ENCODE measurements around the gene PRKAG2.

The PRKAG2 gene

GRCh38 chr7:151590850-151591771, 285.8 kb downstream of the PRKAG2 start:
- TF ChIP-seq, protein P1, sequence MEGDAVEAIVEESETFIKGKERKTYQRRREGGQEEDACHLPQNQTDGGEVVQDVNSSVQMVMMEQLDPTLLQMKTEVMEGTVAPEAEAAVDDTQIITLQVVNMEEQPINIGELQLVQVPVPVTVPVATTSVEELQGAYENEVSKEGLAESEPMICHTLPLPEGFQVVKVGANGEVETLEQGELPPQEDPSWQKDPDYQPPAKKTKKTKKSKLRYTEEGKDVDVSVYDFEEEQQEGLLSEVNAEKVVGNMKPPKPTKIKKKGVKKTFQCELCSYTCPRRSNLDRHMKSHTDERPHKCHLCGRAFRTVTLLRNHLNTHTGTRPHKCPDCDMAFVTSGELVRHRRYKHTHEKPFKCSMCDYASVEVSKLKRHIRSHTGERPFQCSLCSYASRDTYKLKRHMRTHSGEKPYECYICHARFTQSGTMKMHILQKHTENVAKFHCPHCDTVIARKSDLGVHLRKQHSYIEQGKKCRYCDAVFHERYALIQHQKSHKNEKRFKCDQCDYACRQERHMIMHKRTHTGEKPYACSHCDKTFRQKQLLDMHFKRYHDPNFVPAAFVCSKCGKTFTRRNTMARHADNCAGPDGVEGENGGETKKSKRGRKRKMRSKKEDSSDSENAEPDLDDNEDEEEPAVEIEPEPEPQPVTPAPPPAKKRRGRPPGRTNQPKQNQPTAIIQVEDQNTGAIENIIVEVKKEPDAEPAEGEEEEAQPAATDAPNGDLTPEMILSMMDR (IDR thresholded peaks at IDR 0.05; ENCODE audit: low read depth, low read length) = no peak
- DNase-seq = no peak

DNA sequence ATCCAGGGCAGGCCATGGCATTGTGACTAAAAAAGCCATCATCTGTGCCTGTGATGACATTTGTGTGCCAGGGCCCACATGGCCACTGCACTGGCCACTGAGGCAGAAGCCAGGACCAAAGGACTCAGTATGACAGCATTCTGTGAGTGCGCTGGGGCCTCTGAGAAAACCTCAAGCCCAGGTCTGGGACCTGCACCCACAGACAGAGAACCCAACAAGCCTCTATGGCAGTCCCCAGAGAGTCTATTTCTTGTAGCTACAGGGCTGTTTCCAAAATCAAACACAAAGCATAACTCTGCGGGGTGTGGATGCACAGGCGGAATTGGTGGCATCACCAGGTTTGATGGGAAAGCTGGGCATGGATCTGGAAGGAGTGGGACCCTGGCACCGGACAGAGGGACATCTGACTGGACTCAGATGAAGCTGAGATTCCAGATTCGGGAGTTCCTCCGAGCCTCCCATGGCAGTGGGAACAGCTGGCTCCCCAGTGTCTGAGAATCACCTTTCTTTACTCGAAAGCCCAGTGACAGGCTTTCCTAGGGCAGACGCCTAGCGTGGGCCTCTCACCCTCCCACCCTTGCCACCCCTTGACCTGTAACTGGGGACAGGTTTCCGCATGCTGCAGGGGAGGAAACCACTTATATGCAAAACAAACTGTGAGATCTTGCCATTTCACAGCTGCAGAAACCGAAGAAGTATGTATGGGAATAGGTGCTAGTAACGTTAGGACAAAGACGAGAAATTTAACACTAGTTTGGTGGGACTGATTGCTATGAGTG, 286.7 kb downstream of the PRKAG2 start:
- Histone ChIP-seq H3K9me3 (no peaks in the 10 kb centered on the region), H3K36me3 (no peaks in the 10 kb centered on the region), H3K4me3 (ENCODE audit: low read depth, low read length) (no peak overlapping the region), H3K27me3 (no peaks in the 10 kb centered on the region), H3K4me1 (no peaks in the 10 kb centered on the region)
- DNase-seq = no peak
- TF ChIP-seq, protein P1 (IDR thresholded peaks at IDR 0.05; ENCODE audit: low read depth, low read length) = no peak

More at GRCh38 chr7:151590850-151591771, 285.8 kb downstream of the PRKAG2 start:
- H3K9me3 ChIP-seq = no peaks in the 10 kb centered on the region
- no peak overlapping the region for H3K4me3 ChIP-seq (ENCODE audit: low read depth, low read length)
- H3K36me3 ChIP-seq = no peaks in the 10 kb centered on the region
- H3K27me3 ChIP-seq = no peaks in the 10 kb centered on the region
- H3K4me1 ChIP-seq = no peaks in the 10 kb centered on the region

DNA sequence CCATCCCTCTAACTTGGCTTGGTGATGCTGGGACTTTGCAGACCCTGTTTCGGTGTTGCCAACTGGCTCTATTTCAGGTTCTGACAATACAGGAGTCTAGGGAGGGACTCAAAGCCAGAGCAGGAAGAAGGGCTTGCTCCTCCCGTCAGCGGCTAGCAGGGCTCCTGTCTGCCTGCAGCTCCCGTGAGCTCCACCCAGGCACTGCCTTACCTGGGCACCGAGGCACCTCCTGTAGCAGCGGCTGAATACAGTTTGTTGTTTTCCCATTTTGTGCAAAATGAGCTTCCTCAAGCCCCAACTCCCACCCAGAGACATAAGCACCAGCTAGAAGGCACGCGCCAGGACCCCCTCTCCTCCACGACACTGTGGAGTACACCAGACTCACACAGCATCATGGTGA, 287.9 kb downstream of the PRKAG2 start:
- DNase-seq = no peak
- TF ChIP-seq, protein P1 (IDR thresholded peaks at IDR 0.05; ENCODE audit: low read depth, low read length) = no peak
- no peaks in the 10 kb centered on the region for H3K9me3 ChIP-seq
- H3K27me3 ChIP-seq = no peaks in the 10 kb centered on the region
- no peaks in the 10 kb centered on the region for H3K4me1 ChIP-seq
- no peaks in the 10 kb centered on the region for H3K36me3 ChIP-seq
- no peak overlapping the region for H3K4me3 ChIP-seq (ENCODE audit: low read depth, low read length)

DNA sequence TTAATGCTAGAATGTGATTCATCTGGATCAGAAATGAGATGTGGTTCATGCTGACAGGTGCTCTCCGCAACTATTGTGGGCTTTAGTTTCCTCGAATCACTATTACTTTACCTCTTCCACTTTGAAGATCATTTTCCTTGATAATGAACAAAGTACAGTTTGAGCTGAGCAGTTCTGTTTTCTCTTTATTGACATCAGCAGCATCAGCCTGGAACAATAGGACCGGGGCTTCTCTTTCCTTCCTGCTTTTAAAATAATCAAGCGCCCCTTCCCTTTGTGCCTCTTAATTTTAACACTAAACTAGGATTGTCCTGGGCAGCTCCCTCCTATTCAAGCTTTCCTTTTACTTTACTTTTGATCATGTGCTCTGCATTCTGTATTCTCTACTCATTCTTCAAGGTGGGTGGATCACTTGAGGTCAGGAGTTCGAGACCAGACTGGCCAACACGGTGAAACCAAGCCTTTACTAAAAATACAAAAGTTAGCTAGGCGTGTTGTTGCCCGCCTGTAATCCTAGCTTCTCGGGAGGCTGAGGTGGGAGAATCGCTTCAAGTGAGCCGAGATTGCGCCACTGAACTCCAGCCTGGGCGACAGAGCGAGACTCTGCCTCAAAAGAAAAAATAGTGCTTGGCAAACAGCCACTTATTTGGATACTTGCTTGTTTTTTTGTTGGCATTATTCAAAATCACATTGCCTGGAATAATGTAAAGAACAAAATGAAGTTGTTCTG, 290.2 kb downstream of the PRKAG2 start:
- Histone ChIP-seq H3K36me3 (no peaks in the 10 kb centered on the region), H3K4me1 (no peaks in the 10 kb centered on the region), H3K27me3 (no peaks in the 10 kb centered on the region), H3K9me3 (no peaks in the 10 kb centered on the region), H3K4me3 (ENCODE audit: low read depth, low read length) (no peak overlapping the region)
- TF ChIP-seq, protein P1 (IDR thresholded peaks at IDR 0.05; ENCODE audit: low read depth, low read length) = no peak
- no peak for DNase-seq

DNA sequence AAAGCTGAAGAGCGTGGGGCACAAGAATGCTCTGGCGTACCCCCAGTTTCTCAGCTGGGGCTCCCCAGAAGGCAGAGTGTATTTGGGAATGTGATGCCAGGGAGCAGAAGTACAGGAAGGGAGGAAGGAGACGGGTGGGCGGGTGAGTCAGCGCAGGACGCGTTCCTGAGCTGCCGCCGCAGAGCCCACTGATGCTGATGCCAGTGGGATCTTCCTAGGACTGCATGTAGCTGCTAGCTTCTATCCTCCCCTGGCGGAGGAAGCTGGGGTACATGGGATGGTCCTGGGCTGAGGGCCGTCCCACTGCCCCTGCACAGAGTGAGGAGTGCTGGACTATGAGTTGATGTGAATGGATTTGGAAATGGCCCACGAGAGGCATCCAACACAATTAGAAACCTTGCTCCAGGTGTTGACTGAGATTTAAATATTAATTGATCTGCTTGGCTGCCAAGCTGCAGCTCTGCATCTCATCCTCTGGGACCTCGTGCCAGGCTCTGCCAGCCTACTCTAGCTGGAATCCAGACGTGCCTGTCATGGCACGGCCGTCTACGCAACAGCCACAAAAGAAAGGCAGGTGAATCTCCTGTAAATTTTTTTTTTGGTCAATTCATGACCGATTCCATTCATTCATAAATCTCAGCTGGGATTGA, 291.0 kb downstream of the PRKAG2 start:
- DNase-seq = no peak
- Histone ChIP-seq H3K9me3 (no peaks in the 10 kb centered on the region), H3K4me3 (ENCODE audit: low read depth, low read length) (no peak overlapping the region), H3K4me1 (no peaks in the 10 kb centered on the region), H3K27me3 (no peaks in the 10 kb centered on the region), H3K36me3 (no peaks in the 10 kb centered on the region)
- TF ChIP-seq, protein P1 (IDR thresholded peaks at IDR 0.05; ENCODE audit: low read depth, low read length) = no peak

Measured in BE2C (cell line).